ENCODE results near the gene SCYL1. TPM values are rescaled to one million over a fixed set of nuclear protein-coding genes. Genes with fewer than 3 reads are reported as not detected.

The SCYL1 gene
- total and polyA plus RNA-seq, 8 donors, result 40.1 to 83.9 (median 43.1) TPM

DNA sequence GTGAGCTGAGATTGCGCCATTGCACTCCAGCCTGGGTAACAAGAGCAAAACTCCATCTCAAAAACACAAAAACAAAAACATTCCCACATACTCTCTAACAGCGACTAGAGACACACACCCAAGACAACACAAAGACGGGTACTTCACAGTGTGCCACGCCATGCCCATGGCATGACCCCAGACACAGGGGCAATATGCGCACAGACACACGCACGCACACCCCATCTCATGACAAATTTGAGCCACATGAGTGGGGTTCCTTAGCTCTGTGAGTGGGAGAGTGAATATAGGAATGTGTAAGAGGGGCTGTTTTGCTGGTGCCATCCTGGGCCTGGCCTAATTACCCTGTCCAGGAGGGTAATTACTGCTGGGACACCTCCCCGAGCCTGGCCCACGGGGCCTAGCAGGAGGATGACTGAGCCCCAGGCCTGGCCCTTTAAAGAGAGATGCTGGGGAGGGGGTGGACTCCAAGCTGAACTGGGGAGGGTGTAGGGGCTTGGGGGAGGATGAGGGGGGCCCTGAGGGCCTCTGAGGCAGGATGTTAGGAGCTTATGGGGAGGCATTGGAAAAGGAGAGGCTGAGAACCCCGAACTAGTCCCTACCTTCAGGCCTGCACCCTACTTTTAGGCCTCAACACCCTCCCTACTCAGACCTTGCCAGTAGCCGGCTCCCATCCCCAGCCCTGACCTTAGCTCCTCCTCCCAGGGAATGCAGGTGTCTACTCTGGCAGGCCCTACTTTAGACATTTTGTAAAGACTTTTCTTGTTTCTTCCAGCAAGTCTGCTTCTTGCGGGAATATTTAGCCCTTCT lies 31.8 kb downstream of the SCYL1 start:
- TF ChIP-seq, protein P1, sequence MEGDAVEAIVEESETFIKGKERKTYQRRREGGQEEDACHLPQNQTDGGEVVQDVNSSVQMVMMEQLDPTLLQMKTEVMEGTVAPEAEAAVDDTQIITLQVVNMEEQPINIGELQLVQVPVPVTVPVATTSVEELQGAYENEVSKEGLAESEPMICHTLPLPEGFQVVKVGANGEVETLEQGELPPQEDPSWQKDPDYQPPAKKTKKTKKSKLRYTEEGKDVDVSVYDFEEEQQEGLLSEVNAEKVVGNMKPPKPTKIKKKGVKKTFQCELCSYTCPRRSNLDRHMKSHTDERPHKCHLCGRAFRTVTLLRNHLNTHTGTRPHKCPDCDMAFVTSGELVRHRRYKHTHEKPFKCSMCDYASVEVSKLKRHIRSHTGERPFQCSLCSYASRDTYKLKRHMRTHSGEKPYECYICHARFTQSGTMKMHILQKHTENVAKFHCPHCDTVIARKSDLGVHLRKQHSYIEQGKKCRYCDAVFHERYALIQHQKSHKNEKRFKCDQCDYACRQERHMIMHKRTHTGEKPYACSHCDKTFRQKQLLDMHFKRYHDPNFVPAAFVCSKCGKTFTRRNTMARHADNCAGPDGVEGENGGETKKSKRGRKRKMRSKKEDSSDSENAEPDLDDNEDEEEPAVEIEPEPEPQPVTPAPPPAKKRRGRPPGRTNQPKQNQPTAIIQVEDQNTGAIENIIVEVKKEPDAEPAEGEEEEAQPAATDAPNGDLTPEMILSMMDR (IDR thresholded peaks at IDR 0.05), result no peak
- H3K27me3 ChIP-seq, result no peaks in the 10 kb centered on the region
- intact Hi-C loops (cut with DNase I), result no loop called here
- no peaks in the 10 kb centered on the region for H3K36me3 ChIP-seq
- H3K4me1 ChIP-seq, result peaks cover 12 to 35% (median 12%) of the 10 kb centered on the region in 3 donors
- peak overlapping the region; percentile 61 to 95 (median 90) for H3K27ac ChIP-seq
- FAIRE-seq (no peak), ATAC-seq (no peak), DNase-seq (peak in 2 of 6 donors; percentile 26 to 40)
- H3K4me3 ChIP-seq, result peak overlapping the region; percentile 26 to 59 (median 51)
- no peaks in the 10 kb centered on the region for H3K9me3 ChIP-seq
- 70 to 73% methylated on average over 12 of the region's 12 CpGs for WGBS, 2 donors

DNA sequence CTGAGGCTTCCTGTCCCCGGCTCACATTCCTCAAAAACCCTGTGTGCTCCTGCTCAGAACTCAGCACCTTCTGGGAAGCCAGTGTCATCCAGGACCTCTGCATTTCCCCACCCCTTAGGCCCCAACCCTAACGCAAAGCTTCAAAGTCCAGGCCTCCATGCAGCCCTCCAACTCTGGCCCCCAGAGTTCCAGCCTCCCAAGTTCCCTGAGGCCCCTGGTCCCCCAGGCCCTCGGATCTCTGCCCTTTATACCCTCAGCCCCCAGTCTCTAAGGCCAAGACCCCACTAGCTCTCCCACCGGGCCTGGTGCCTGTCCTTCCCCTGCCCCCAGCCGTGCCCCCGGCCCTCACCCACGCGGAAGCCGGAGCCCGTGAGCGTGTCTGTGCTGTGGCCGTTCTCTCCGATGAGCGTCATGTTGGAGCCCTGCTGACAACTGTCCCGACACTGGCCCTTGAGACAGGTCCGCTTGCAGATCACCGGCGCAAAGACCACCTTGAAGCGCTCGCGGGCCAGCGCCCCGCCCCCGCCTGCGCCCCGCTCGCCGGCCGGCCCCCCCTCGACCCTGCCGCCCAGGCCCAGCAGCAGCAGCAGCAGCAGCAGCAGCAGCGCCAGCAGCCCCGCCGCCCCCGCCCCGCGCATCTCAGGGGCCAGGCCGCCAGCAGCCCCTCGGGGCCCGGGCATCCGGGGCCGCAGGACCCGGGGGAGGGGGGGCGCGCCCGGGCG lies 32.6 kb downstream of the SCYL1 start:
- intact Hi-C loops (cut with DNase I), result no loop called here
- H3K27me3 ChIP-seq, result no peaks in the 10 kb centered on the region
- WGBS, 2 donors, result 1 to 2% methylated on average over 29 to 47 of the region's 47 CpGs
- peaks cover 8 to 32% (median 12%) of the 10 kb centered on the region in 3 donors for H3K4me1 ChIP-seq
- TF ChIP-seq, protein P1 (IDR thresholded peaks at IDR 0.05), result no peak
- peak overlapping the region; percentile 26 to 59 (median 51) for H3K4me3 ChIP-seq
- H3K9me3 ChIP-seq, result no peaks in the 10 kb centered on the region
- peak in 4 of 6 donors; percentile 24 to 79 (median 50) for DNase-seq
- FAIRE-seq, result no peak
- peak overlapping the region; percentile 86 to 95 (median 94) for H3K27ac ChIP-seq
- H3K36me3 ChIP-seq, result no peaks in the 10 kb centered on the region
- peak in 1 of 4 donors; percentile 2 for ATAC-seq

DNA sequence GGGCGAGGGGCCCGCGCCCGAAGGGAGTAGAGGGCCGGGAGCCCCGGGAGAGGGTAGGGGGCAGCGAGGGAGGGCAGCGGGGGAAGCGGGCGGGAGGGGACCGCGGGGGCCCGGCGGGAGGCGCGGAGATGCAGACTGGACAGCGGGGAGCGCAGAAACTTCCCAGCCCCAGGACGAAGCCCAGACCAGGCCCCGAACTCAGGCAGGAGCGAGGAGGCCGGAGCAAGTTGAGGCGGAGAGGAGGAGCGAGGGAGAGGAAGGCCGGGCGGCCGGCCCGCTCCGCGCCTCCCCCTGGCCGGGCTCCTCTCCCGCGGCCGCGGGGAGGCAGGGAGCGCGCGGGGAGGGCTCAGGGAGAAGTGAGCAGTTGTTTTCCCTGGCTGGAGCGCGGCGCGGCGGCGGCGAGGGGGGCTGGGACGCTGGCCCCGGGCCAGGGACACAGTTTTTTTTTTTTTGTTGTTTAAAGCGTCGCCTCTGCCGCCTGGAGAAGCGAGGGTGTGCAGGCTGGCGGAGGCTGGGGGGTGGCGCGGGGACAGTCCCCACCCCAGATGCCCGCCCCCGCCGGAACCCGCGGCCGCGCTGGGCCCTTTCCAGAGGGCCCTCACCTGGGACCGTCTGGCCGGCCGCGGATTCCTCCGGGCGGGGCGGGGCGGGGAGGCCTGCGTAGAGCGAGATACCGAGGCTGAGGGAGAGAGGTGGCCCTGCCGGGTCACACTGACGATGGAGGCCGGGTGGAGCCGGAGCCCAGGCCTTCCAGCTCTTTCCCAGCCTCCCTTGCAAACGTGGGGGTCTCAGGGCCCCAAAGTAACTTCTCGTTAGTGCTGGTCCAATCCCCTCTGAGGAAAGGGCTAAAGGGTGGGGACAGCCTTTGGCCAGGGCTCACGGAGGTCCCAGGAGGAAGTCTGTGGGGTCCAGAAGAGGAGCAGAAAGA lies 33.4 kb downstream of the SCYL1 start, which contains the start of gene LTBP3:
LTBP3 (minus strand) TSS at position 358 of the 928 bp plus-strand sequence. CDS start 400 bp downstream, outside the sequence.
- no peaks in the 10 kb centered on the region for H3K27me3 ChIP-seq

DNA sequence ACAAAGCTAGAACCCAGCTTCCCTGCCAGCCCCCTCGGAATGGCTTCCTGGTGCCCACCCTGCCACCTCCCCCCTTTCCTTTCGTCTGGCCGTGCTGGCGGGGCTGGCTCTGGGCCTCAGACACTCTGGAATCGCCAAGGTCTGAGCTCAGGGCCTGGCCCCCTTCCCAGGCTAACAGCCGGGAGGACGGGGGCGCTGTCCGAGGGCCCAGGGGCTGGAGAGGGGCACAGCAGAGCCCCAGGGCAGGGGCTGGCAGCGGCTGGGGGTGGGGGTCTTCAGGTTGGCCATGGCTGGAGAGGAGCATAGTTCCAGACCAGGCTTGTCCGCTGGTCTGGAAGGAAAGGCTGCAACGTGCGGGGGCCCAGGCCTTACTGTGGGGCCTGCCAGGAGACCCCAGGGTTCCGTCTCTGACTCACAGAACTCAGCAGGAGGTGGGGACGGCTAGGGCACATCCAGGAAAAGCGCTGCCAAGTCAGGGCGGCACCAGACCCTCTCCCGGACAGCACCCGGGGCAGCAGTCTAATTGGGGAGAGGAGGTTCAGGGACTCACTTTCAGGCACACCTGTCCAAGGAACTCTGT lies 34.1 kb downstream of the SCYL1 start:
- Histone ChIP-seq H3K4me1 (peaks cover 8 to 32% (median 12%) of the 10 kb centered on the region in 3 donors), H3K27me3 (no peaks in the 10 kb centered on the region), H3K4me3 (peak overlapping the region in 2 of 4 donors; percentile 55 to 59), H3K27ac (peak overlapping the region; percentile 86 to 95 (median 94)), H3K9me3 (no peaks in the 10 kb centered on the region), H3K36me3 (no peaks in the 10 kb centered on the region)
- FAIRE-seq (no peak), DNase-seq (peak in 3 of 6 donors; percentile 64 to 87 (median 85)), ATAC-seq (peak; percentile 45 to 62 (median 54))
- intact Hi-C loops (cut with DNase I), result no loop called here
- TF ChIP-seq, protein P1 (IDR thresholded peaks at IDR 0.05), result no peak
- 33 to 40% methylated on average over 19 of the region's 19 CpGs for WGBS, 2 donors

More for the DNA sequence above, 33.4 kb downstream of the SCYL1 start, which contains the start of gene LTBP3:
- peak; percentile 83 to 90 (median 86) for ATAC-seq
- H3K36me3 ChIP-seq, result no peaks in the 10 kb centered on the region
- DNase-seq, result peak; percentile 82 to 94 (median 90)
- no peaks in the 10 kb centered on the region for H3K9me3 ChIP-seq
- no peak for FAIRE-seq
- intact Hi-C loops (cut with DNase I), result no loop called here
- H3K27ac ChIP-seq, result peak within 1 kb of the TSS; percentile 86 to 95 (median 94)
- TF ChIP-seq, protein P1 (IDR thresholded peaks at IDR 0.05), result no peak
- peak within 1 kb of the TSS; percentile 26 to 59 (median 51) for H3K4me3 ChIP-seq
- H3K4me1 ChIP-seq, result peaks cover 8 to 32% (median 12%) of the 10 kb centered on the region in 3 donors
- whole genome bisulfite sequencing, 2 donors, result 1% methylated on average over 40 to 79 of the region's 79 CpGs

Data from pancreas (tissue), 10 donors.